ENCODE data around the gene IL22RA2.
"Not testable (repeated sequence)": the region's sequence is repeated elsewhere in the genome, so short reads cannot be mapped to it uniquely, and the experiment has no call there.

Gene IL22RA2

DNA sequence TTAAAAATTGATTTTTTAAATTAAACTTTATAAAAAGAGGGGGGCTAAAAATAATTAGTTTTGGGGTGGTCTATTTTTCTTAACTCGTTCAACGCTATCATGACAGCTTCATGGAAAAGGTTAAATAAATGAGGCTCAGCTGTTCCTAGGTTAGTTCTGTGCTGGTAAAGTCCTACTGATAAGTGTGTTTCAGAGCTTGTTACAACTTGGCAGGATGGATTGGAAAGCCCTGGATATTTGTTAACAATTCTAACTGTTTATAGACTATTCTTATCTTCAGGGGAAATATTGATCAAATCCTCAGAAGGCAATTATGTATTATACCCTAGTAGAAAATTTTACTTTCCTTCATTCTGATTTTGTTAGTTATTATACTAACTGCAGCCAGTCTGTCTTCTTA, 50.4 kb downstream of the IL22RA2 start:
- DNase-seq (ENCODE audit: low spot score) = no peak

DNA sequence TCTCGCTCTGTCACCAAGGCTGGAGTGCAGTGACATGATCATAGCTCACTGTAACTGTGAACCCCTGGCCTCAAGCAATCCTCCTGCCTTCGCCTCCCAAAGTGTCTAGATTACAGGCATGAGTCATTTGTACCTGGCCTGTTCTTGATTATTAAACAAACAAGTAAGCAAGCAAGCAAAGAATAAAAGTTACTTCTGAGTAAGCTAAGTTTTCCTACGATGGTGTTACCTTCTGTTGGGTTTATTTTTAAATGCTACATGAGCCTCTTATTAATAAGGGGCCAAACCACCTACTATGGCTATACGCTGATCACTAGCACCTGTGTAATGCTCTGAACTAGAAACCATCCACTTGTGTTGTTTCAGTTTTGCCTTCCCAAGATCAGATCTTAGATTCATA, 50.8 kb downstream of the IL22RA2 start:
- no peak for DNase-seq (ENCODE audit: low spot score)

DNA sequence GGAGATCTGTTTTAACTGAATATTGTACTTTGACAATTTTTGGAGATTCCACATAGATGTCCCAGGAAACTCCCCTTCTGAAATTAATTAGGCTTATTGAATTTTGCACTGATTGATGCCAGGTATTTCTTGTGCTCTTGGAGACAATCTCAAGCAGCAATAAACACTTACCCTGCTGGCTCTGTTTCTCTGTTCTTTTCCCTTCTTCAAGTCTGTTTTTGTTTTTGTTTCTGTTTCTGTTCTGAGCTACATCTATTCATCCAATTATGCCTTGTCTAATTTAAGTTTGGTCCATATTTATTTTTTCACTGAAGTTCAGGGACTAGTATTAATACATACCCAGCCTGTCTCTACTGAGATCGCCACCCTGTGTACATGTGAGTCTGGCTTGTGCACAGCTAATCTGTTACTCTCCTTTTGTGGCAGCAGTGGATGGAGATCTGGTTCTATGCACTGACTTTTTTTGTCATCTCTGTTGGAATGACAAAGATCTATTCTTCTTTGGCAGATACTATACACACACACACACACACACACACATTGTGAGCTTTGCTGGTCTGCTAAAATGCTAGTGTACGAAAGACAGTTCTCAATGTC, 51.9 kb downstream of the IL22RA2 start:
- DNase-seq (ENCODE audit: low spot score) = no peak

DNA sequence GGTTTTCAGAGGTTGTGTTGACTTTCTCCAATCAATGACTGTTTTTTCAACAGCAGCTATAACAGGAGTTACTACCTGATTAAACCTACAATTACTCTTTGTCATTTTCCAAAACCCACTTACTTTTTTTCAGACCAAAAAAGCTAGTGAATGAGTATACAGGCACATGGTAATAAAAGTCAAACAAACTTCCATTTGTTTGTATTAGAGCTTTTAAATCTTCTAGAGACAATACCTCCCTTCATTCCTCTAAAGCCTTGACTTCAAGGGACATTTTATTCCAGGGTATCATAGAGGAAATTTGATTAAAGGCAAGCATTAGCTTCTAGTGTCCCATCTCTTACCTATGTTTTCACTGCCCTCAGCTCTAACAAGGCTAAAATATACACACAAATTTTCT, 52.7 kb downstream of the IL22RA2 start:
- no peak for DNase-seq (ENCODE audit: low spot score)

DNA sequence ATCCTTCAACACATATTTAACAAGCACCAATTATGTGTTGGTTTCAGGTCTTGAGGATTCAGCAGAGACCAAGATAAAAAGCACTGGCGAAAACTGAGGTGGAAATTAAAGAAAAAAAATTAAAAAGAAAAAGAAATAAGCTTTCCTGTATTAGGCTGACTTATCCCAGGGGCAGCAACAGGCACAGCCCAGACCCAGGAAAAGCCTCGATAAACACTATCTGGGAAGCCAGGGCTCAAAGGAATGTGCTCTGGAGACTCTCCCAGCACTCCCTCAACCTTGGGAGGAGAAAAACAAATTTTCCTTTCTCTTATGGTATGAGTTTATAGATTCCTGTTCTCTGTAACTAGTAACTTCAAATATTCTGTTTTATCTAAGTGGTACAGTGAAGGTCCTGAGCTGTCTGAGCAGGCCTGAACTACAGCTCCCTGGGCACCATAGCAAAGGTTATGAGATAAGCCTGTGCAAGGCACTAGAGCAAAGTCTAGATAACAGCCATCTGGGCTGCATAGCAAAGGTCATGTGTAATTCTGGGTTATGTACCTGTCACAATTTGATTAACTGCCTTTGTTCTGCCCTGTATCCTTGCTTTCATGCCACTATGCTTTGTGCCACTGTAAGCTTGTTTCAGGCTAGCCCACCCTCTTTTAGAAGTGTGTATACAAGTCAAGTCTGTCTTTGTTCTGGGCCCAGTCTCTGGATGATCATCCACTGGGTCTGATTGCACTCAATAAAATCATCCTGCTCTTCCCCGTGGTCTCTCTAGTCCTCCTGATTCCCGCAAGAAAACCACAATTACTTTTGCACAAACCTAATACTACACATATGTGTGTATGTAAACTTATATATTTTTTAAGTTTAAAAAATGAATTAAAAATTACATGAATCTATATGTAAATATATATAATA, 54.0 kb downstream of the IL22RA2 start:
- DNase-seq (ENCODE audit: low spot score) = no peak

DNA sequence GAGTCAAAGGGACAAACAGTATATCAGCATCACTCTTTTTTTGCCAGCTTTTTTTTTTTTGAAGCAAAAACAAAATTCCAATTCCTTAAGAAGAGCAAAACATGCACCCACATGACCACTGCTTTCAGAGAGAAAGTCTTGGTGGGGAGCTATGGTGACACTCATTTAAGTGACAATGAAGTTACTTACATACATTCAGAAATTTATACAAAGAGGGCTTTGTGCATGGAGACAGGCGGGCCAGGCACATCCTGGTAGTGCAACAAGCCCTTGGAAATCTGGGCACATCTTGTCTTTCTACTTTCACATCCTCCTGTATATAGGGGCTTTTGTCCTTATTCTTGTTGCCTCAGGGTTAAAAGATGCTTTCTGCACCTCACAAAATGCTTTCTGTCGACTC, 55.9 kb downstream of the IL22RA2 start:
- DNase-seq (ENCODE audit: low spot score) = no peak

DNA sequence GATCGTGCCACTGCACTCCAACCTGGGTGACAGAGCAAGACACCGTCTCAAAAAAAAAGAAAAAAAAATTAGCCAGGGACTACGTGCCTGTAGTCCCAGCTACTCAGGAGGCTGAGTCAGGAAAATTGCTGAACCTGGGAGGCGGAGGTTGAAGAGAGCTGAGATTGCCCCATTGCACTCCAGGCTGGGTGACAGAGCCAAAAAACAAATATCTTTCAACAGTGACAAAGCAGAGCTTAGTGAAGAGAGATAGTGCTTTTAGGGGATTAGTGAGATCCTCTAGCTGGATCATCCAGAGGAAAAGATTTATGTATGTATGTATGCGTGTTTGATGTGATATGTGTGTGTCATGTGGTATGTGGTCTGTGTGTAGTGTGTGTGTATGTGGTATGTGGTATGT, 56.6 kb downstream of the IL22RA2 start:
- no peak for DNase-seq (ENCODE audit: low spot score)

DNA sequence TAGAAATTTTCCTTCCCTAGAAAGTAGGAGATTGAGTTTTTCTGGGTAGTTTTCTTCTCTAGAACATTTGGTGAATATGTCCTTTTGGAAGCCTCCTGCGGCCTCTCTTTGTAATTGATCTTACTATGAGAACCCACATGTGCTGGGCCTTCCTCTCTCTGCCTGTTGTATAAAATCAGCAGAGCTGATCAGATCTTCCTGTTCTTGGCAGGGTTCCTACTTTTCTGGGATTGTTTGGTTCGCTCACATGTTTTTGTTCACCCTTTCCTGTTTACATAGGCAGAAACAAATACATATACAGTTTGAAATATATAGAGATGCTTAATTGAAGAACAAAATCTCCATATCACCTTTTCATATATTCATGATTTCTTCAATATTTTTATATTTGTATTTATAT, 57.8 kb downstream of the IL22RA2 start:
- DNase-seq (ENCODE audit: low spot score) = peak; percentile 12

DNA sequence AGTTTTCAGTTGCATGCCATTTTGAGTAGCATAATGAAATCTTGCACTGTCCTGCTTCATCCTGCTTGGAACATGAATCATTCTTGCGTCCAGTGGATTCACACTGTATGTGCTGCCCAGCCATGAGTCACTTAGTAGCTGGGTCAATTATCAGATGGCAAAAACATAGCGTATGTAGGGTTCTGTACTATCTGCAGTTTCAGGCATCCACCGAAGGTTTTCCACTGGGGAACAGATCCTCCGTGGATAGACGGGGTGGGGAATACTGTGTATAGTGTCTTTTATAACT, 61.4 kb downstream of the IL22RA2 start:
- no peak for DNase-seq (ENCODE audit: low spot score)

DNA sequence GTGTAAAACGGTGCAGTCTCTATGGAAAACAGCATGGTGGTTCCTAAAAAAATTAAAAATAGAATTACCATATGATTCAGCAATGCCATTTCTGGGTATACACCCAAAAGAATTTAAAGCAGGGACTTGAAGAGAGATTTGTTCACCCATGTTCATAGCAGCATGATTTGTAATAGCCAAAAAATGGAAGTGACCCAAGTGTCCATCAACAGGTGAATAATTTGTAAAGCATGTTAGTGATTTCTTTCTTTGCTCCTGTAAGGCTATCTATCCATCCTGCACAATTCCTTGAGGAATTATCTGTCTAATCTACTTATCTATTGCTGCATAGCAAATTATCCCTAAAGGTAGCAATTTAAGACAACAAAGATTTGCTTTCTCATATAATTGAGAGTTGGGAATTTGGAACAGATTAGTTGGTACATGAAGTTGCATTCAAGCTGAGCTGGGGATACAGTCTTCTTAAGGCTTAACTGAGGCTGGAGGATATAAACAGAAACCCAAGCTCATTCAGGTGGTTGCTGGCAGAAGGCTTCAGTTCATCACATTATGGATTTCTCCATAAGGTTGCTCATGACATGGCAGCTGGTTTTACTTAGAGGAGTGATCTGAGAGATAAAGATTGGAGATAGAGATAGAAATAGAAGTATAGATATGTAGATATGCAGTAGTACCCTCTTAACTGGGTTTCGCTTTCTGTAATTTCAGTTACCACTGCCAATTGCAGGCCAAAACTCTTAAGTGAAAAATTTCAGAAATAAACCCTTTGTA, 62.0 kb downstream of the IL22RA2 start:
- no peak for DNase-seq (ENCODE audit: low spot score)

DNA sequence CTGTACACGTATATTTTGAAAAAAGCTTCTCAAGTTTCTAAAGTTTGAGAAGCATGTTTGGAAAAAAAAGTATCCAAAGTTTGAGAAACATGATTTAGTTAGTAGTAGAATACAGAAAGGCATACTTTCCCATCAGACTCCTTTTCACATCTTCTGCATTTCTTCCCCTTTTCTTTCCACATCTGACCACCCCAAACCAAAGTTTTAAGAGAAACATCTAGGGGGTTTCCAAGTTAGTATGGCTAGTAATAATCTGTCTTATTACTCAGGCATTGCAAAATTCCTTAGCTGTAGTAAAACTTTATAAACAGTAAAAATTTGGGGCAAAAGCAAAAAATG, 65.7 kb downstream of the IL22RA2 start:
- DNase-seq (ENCODE audit: low spot score) = no peak

DNA sequence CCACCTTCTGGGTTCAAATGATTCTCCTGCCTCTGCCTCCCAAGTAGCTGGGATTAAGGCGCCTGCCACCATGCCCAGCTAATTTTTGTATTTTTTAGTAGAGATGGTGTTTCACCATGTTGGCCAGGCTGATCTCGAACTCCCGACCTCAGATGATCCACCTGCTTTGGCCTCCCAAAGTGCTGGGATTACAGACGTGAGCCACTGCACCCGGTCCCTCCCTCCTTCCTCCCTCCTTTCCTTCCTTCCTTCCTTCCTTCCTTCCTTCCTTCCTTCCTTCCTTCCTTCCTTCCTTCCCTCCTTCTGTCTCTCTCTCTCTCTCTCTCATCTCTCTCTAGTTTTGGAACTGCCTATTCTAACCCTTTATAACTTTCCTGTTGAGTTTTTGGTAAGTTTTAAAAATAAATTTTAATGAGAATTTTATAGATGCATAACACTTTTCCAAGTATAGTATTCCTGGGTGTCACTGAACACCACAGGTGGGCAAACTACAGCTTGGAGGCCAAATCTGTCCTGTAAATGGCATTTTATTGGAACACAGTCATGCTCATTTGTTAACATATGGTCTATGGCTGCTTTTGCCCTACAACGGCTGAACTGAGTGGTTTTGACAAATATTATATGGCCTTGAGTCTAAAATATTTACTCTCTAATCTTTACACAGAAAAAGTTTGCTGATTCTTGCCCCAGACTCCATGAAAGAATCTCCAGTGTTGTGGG, 66.2 kb downstream of the IL22RA2 start:
- not testable (repeated sequence) for DNase-seq (ENCODE audit: low spot score)

DNA sequence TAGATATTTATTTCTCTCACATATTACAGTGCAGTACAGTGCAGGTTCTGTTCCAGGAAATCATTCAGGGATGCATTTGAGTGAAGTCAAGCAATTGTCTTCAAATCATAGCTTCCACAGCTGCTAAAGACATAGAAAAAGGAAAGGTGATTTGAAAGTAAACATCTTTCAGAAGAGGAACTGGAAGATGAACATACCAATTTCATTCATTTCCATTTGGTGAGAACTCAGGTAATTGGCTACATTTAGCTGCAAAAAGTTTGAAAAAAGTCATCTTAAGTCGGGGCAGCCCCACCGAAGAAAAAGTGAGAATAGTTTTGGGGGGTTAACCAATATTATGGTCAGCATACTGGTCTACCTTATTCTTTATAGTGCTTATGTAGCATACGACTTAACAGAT, 67.3 kb downstream of the IL22RA2 start:
- DNase-seq (ENCODE audit: low spot score) = no peak

DNA sequence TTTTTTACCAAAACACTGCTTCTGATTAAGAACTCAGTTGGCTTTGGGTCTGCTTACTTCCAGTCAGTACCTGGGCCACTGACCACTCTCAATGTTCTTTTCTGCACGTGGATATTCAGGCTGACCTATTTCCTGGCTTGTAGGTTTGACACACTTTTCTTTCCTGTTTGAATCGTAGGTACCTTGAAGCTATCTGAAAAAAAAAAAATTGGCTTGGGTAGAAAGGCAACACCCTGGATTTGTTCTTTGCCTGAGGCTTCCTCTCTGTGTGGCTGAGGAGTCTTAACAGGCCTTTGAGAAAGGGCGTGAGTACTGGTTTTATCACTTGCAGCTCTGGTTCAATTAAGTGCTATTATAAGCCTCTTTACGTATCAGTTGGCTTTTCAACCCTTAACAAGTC, 68.1 kb downstream of the IL22RA2 start:
- DNase-seq (ENCODE audit: low spot score) = no peak

DNA sequence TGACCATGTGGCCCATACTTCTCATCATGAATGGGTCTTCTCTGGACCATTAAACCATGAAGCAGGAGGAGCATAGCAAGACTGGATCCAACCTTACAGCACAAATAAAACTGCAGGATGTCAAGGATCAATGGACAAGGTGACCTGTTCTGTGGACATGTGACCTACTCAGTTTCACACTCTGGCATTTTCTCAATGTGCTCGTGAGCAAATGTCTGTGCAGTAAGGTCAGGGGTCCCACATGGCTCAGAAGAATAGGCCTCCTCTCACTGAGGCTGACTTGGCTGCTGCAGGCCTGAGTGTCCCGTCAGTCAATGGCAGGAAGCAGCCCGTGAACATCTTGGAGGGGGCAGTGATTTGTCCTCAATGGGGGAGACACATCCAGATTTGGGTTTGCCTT, 68.5 kb downstream of the IL22RA2 start:
- DNase-seq (ENCODE audit: low spot score) = no peak

DNA sequence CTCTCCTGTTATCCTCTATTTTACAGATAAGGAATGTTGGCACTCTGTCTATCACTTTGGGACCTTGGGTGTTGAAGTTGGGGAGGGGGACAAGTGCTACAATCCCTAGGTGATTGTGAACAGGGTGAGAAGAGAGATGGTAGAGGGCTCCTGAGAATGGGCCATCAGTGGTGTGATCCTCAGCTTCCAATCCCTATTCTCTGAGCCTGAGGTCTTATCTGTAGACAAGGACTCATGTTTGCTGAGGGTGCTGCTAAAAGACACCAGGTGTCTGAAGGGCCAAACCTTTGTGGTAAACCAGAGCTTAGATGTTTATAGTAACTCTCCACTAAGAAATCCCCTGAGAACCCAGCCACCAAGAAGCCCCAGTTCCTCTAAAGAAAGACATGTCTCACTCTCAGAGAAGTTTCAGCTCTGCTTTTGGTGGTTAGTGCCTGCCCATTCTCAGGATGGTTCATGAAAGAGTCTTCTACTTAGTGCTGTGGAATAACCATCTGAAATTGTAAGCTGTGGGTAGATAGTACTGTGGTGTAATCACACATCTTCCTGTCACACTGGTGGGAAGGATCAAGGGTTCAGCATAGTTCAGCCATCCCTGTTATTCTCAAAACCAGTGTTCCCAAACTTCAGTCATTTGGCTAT, 70.5 kb downstream of the IL22RA2 start:
- DNase-seq (ENCODE audit: low spot score) = no peak

DNA sequence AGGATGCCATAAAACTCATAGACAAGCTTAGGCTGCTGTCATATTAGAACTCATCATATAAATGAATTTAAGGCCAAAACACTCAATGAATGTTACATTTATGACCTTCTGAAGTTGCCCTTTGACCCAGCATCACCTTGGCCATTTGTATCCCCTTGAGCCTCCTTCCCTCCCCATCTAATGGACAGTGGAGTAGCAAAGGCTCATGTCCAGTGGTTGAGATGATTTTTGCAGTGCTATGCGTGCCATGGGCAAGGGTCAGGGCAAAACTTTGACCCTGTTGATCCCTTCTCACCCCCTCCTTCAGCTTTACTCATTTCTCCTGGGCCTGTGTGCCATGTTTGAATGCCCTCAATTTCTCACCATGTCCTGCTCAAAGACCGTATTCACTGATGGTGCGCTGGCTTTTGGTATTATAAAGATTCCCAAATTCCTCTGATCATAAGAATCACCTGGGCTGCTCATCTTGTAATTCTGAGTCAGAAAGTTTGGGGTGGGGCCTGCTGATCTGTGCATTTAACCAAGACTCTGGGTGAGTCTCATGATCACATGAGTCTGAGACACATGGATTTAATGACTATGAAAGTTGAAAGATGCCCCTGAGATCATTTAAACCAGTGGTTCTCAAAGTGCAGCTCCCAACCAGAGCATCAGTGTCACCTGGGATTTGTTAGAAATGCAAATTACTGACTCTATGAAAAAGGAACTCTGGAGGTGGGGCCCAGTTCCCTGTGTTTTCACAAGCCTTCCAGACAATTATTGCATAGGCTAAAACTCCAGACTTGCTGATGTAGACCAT, 71.2 kb downstream of the IL22RA2 start:
- no peak for DNase-seq (ENCODE audit: low spot score)

DNA sequence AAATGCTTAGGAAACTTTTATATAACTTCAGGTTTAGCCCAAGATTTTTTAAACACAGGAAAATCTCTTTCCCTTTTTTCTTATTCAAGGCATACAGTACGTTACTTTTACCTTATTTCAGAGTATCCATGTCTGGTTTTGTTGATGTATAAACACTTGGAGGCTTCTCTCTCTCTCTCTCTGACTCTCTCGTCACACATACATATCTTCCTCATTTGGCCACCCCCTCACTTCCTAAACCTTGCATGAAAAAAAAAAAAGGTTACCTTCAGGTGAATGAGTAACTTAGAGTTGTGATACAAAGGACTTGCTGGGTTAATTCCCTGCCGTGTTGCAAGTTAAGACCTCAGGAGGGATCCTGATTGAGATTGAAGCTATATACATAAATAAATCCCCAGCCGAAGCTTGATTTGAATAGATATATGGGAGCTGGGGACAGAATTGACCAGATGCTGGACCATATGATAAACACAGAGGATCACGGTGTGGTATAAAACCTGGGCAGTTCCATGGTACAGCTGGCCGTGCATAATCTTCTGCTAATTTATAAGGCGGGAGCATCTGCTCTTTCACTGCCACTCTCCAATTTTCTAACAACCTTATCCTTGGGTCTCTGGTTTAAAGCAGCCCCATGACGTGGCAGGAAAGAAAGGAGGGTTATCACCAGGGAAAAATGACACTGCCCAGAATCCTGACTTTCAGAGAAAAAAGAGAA, 73.6 kb downstream of the IL22RA2 start:
- DNase-seq (ENCODE audit: low spot score) = no peak

DNA sequence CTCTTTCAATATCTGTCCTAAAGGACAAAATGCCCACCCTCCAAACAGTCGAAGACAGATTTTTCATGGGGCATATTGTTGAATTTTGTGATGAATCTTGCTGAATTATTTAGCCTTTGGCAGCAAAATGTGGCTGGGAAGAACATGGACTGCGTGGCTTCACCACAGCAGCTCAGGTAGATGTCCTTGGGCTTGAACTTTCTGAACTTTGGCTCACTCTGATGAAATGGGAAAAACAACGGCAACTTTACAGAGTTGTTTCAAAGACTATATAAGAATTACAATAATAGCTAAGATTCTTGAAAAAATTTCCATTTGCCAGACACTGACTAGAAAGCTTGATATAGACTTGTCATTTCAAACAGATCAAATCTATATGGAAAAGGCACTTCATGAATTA, 75.9 kb downstream of the IL22RA2 start:
- DNase-seq (ENCODE audit: low spot score) = no peak

DNA sequence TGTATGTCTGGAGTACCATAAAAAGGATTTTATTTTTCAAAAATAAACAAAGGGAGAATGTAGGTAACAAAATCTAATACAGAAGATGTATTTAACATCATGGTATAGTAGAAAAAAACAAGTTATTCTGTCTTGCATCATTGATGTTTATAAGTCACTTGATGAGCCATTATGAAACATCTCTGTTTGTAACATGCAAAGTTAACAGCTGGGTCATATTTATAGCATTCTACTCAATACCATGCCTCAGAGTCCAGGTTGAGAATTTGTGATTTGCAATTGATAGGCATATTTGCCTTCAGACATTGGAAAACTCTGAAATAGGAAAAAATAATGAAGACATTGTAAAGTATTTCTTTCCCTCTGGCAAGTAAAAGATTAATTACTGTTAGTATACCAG, 76.4 kb downstream of the IL22RA2 start:
- no peak for DNase-seq (ENCODE audit: low spot score)

All from iPS-NIHi11 (cell line).